ENCODE data around the gene FRYL.
"Not testable (repeated sequence)": the region's sequence is repeated elsewhere in the genome, so short reads cannot be mapped to it uniquely, and the experiment has no call there.

FRYL gene

DNA sequence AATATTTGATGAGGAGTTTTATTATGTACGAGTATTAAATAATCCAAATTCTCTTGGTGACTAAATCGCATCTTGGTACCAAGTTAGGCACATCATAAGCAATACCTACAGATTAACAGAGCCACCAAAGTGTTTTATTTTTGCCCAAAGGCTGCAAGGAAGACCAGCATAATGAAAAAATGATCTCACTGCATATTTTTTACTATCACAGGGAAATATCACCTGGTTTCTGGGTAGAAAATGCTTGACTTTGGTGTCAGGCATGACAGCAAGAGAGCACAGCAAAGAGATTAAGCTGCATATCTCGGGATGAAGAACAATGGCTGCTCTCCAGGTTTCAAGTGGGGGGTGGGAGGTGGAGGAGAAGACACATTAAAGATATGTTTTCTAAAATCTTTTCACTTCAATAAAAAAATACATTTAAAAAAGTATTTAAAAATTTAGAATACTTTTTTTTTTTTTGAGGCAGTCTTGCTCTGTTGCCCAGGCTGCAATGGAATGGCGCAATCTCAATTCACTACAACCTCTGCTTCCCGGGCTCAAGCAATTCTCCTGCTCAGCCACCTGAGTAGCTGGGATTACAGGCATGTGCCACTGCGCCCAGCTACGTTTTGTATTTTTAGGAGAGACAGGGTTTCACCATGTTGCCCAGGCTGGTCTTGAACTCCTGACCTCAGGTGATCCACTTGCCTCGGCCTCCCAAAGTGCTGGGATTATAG, 86.1 kb downstream of the FRYL start:
- no peak for DNase-seq

DNA sequence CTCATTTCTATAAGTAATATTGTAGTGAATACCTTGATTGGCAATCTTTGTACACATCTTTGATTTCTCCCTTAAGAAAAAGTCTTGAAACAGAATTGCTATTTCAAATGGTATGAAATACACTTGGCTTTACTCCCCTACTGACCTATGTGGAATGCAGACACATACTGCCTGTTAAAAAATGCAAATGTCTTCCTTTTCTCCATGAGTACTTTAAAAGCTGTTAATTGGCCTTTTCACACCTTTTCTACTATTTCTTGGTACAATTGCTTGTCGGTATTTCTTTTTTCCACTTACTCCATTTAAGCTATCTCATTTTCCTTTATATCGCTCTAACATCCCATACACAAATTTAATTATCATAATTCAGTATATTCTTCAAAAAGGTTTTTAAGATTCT, 87.2 kb downstream of the FRYL start:
- DNase-seq, result no peak

DNA sequence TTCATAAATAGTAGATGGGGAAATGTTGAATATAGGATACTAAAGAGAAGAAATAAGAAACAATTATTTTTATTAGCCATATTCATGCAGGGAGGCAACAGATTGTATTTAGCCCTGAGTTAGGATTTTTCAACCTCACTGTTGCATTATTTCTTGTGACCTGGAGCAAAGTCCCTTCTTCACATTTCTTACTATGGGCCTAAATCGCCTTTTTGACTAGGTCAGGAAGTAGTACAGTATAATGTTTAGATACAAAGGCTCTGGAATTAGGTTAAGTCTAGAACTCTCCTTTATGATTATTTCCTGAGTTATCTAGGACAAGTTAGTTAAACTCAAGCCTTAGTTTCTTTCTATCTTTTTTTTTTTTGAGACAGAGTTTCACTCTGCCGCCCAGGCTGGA, 88.0 kb downstream of the FRYL start:
- DNase-seq, result no peak

DNA sequence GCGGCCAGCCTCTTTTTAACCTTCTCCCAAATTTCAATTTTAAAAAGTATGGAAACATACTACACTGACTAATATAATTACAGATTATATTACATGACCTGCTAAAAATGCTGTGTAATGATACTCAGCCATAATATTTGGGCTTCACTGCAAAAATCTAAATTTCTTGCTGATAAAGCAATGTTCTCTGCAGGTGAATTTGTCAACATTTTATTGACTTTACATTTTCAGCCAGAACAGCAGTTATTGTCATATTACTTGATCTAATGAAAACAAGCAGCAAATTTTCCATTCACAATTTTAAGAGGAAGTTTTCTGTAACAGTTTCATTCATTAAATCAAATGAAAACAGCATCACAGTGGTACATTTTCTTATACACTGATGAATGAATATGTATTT, 91.1 kb downstream of the FRYL start:
- no peak for DNase-seq

- DNase-seq, result no peak
Observed at GRCh38 chr4:48687313-48688051, 92.6 kb downstream of the FRYL start.

DNA sequence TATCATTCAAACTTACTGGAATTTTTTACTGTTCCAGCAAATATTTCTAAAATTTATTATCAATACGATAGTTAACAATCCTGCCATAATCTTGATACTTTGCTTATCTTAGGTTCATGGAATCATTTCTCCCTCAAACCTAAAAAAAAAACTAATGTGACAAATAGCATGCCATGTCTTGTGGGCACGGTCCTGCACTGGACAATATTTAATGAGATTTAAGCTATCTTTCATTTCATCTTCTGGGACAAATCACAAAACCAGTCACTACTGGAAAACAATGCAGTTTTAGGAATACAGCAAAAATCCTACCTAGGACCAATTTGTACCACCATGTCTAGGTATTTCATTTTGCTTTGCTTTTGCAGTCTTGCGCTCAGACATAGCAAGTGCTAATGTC, 93.7 kb downstream of the FRYL start:
- no peak for DNase-seq

DNA sequence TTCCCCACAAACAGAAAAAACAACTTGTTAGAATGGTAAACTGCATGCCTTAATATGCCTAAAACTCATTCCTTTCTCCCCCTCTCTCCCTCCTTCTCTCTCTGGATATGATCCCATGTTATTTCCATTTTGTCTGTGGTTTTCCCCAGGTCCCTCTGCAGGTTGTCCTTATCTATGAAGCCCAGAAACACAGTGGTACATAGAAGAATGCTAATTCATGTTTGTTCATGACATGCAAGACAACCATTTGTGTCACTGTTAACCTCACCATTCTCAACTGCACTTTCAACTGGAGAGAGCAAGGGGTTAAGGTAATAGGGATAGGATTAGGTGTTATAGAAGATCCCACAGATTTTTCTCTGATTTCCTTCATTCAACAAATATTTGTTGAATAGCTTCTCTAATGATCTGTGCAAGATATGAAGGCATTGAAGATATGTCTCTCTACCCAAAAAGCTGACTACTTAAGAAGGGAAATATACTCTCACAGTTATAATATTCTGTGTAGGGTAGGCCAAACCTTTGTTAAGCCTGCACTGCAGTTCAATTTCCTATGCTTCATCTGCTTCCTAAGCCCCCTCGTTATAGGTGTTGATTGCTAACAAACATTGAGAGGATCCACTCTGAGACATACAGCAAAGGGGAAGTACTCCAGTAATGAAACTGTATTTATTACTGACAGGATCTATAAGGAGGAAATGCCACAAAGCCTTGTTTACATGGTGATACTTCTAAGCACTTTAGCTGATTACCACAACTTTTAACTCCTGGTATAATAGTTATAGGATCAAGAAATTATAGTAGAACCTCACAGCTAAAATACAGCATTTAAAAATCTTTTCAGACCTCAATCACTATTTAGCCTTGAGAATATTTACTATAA, 96.1 kb downstream of the FRYL start:
- peak; percentile 51 for DNase-seq

- DNase-seq, result not testable (repeated sequence)
Observed at GRCh38 chr4:48682870-48683269, 97.2 kb downstream of the FRYL start.

DNA sequence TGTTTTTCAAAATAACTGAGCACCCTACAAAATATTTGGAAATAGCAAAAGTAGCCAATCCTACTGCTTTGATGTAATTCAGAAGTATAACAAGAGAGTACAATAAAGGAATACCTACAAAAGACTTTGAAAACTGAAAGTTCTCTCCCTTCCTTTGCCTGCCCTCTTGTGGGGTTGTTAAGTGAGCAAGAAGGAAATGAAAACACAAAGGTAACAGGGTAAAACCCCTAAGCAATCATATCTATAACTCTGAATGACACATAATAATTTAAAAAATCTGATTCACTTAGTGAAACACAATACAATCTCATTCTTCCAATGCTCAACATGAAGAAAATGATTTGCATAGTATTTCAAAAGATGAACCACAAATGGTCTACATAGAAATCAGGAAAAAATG, 98.2 kb downstream of the FRYL start:
- peak; percentile 19 for DNase-seq

DNA sequence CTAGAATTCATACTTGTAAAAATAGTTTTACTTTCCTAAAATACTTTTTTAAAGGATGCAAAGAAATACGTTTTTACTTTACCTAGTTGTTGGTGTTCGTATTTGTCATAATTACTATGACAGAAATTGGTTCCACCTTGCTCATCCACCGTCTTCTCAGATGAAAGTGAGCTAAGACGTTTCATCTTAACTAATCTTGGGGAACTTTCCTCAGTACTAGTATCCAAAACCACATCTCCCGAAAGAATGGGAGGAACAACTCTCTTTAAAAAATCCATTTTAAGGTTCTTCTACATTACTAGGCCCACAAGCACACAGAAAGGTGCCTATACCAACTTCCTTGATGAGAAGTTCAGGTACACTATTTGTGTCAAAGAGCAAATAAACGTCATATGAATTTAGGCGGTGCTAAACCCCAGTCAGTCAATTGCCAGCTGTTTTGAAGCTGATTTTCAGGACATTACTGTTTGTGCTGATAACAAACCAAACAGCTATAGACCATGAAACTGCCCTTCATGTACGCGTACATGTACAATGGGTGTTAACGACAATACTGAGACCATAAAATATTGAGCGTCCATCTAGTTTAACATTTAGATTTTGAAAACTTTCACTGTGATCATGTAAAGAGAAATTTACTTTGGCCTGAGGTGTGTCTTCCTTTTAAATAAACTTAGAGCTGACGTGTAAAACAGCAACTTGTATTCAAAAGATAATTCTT, 99.1 kb downstream of the FRYL start:
- no peak for DNase-seq

DNA sequence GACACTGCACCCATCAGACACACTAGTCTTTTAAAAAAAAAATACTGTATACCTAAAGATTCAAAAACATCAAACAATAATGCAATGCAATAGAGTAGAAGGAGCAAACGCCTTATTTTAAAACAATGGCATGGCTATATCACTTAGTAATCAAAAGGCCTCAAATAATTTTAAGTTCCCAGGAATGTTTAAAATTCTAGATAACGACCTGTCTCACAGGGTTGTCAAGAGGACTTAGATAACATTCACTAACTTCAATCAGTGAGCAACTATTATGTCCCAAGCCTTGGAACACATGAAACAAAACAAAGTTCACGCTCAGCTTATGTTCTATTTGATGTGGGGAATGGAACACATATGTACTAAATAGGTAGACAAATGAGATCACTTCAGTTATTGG, 106.5 kb downstream of the FRYL start:
- DNase-seq, result no peak

GRCh38 chr4:48670587-48670986, 109.5 kb downstream of the FRYL start:
- DNase-seq, result no peak

DNA sequence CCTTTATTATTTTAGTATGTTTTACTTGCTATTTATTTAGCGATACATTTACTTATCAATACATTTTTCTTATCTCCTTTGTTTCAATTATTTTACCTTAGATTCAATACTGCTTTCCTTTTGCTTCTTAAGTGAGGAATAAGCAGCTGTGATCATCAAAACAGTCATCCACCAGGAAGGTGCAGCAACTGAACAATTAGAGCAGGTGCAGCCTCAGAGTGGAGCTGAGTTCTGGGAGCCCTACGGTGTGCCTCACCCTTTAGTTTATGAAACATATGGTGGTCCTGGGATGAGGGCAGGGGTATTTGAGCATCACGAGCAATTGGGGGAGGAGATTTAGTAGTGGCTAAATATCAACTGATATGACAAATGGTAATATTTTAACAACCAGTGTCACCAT, 111.0 kb downstream of the FRYL start:
- DNase-seq, result no peak

- DNase-seq, result no peak
Observed at GRCh38 chr4:48668254-48669017, 111.6 kb downstream of the FRYL start.

- no peak for DNase-seq
Observed at GRCh38 chr4:48667148-48667547, 112.9 kb downstream of the FRYL start.

- no peak for DNase-seq
Observed at GRCh38 chr4:48665555-48666186, 114.4 kb downstream of the FRYL start.

- no peak for DNase-seq
Observed at GRCh38 chr4:48664938-48665337, 115.1 kb downstream of the FRYL start.

GRCh38 chr4:48661391-48661790, 118.7 kb downstream of the FRYL start:
- DNase-seq, result no peak

DNA sequence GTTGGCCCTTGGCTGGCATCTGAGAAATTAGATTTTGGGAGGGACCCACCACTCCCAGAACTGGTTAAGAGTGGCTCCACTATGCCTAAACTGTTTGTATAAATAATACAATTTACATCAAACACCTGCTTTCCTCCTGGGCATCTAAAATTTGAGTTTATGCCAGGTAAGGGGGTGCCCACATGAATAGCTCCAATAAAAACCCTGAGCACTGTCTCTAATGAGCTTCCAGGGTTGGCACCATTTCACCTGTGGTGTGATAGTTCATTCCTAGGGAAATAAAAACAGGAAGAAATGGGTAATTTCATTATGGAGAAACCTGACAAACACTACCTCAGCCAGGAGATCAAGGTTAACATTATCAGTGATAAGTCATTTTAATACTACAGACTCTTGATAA, 119.7 kb downstream of the FRYL start:
- no peak for DNase-seq

DNA sequence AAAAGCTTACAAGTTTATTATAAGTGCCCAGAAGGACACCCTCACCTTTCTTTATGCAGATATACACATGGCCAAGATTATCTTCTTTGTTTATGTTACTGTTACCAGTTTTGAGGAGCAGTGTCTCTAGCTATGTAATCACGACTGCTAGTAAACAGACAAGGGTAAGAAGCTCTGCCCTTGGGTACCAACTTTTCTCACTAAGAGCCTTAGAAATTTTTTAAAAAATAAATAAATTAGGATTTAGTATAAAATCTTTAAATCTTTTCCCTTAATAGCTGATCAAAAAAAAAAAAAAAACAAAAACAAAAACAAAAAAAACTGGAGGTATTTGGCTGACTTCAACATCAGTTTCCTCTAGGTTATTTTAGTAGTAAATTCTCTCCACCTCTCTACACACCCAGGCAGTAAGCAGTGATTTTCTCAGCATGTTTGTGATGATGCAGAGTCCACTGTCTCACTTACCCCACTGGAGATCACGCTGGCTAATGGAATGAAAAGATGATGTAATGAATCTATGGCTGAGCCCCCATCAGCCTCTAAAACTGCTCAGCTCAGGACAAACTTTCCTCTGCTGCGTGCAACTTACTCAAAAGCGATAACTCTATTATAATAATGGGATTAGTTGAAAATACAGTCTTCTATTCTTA, 125.9 kb downstream of the FRYL start:
- no peak for DNase-seq
